Progenitor cell of endocrine pancreas (in vitro differentiated cells): ENCODE measurements around the gene CDK19. TPM values are rescaled to one million over a fixed set of nuclear protein-coding genes. Genes with fewer than 3 reads are reported as not detected.

ENCODE experiments used
- DNase-seq: peaks from one replicate; pipeline ENCODE4 v3.0.0; 2021; ENCODE audit warnings: low spot score; ENCODE audit not compliant: unreplicated experiment
- H3K27ac Mint-ChIP-seq: 2 replicates; pipeline ENCODE4 v1.8.0; 2021; ENCODE audit warnings: mild to moderate bottlenecking, moderate library complexity, mixed read lengths
- H3K27me3 Mint-ChIP-seq: 2 replicates; pipeline ENCODE4 v1.8.0; 2021; ENCODE audit warnings: mixed read lengths
- H3K36me3 Mint-ChIP-seq: 2 replicates; pipeline ENCODE4 v1.8.0; 2022; ENCODE audit warnings: mixed read lengths; ENCODE audit not compliant: insufficient read depth
- H3K4me1 Mint-ChIP-seq: 2 replicates; pipeline ENCODE4 v1.8.0; 2021; ENCODE audit warnings: low read depth, mixed read lengths
- H3K4me3 Mint-ChIP-seq: 2 replicates; pipeline ENCODE4 v1.8.0; 2021; ENCODE audit warnings: low read depth, mild to moderate bottlenecking, moderate library complexity, mixed read lengths
- H3K9me3 Mint-ChIP-seq: 2 replicates; pipeline ENCODE4 v1.8.0; 2021; ENCODE audit warnings: low read depth, mixed read lengths
- total RNA-seq: library from RNA; stranded (reverse); gene quantifications from 2 replicates; pipeline ENCODE4 v1.2.1, GENCODE V29; 2021
- TF ChIP-seq, protein P1 (sequence below): fragments of 200-600 bp; sonication (generic); IDR thresholded peaks from one replicate; pipeline ENCODE4 v1.5.0; 2021; ENCODE audit warnings: antibody characterized with exemption, mild to moderate bottlenecking; ENCODE audit not compliant: unreplicated experiment

Gene CDK19
- total RNA-seq, 1 donor from 2014 or later = 26.2 TPM

DNA sequence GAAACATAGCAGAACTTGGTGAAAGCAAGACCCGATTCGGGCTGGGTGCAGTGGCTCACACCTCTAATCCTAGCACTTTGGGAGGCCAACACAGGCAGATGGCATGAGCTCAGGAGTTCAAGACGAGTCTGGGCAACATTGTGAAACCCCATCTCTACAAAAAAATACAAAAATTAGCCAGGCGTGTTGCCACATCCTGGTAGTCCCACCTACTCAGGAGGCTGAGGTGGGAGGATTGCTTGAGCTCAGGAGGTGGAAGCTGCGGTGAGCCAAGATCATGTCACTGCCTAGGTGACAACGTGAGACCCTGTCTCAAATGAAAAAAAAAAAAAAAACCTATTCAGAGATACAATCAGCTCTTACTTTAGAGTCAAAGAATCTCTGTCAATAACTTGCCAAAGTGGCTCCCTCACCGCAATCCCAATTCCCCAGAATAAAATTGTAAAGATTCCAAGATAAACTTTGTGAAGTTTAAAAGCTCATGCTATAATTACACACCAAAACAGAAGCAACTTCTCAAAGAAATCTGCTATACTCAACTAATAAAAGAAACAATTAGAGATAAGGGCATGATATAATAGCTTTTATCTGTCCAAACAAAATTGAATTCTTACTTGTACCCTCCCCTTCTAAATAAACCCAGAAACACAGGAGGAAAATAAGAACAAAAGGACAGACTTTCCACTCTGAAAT, 33.6 kb downstream of the CDK19 start:
- no peak overlapping the region for H3K4me3 Mint-ChIP-seq

DNA sequence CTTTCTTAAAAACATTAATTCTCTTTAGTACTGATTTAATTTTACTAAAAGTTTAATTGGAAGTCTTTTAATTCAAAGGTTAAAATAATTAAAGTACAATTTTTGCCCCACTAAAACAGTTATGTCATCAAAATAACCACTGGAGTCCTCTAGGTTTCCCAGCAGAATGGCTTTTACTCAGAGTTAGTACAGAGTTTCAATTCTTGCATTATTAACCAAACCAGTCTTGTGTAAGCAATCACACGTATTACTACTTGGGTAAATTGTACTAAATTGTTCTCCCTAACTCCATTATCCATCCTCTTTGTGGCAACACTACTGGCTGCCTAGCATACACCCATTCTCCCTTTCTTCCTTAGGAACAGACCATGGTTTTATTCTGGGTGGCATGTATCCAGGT, 36.9 kb downstream of the CDK19 start:
- Mint-ChIP-seq H3K27ac (no peak overlapping the region), H3K4me1 (peaks cover 7% of the 10 kb centered on the region), H3K4me3 (no peak overlapping the region), H3K9me3 (no peaks in the 10 kb centered on the region), H3K36me3 (no peaks in the 10 kb centered on the region), H3K27me3 (no peaks in the 10 kb centered on the region)
- DNase-seq = no peak
- TF ChIP-seq, protein P1, sequence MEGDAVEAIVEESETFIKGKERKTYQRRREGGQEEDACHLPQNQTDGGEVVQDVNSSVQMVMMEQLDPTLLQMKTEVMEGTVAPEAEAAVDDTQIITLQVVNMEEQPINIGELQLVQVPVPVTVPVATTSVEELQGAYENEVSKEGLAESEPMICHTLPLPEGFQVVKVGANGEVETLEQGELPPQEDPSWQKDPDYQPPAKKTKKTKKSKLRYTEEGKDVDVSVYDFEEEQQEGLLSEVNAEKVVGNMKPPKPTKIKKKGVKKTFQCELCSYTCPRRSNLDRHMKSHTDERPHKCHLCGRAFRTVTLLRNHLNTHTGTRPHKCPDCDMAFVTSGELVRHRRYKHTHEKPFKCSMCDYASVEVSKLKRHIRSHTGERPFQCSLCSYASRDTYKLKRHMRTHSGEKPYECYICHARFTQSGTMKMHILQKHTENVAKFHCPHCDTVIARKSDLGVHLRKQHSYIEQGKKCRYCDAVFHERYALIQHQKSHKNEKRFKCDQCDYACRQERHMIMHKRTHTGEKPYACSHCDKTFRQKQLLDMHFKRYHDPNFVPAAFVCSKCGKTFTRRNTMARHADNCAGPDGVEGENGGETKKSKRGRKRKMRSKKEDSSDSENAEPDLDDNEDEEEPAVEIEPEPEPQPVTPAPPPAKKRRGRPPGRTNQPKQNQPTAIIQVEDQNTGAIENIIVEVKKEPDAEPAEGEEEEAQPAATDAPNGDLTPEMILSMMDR = no peak

More for the DNA sequence above, 33.6 kb downstream of the CDK19 start:
- no peaks in the 10 kb centered on the region for H3K27me3 Mint-ChIP-seq
- H3K27ac Mint-ChIP-seq = no peak overlapping the region
- H3K36me3 Mint-ChIP-seq = peaks cover 4% of the 10 kb centered on the region
- H3K9me3 Mint-ChIP-seq = no peaks in the 10 kb centered on the region
- peaks cover 7% of the 10 kb centered on the region for H3K4me1 Mint-ChIP-seq
- no peak for DNase-seq
- TF ChIP-seq, protein P1 = no peak

DNA sequence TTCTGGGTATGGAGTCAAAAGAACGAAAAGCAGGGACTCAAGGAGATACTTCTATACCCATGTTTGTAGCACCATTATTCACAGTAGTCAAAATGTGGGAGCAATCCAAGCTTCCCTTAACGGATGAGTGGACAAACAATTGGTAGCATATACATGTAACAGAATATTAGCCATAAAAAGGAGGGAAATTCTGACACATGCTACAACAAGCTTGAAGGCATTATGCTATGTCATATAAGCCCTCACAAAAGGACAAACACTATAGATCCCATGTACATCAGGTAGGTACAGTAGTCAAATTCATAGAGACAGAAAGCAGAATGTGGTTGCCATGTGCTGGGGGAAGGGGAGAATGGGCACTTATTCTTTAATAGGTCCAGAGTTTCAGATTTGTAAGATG, 37.6 kb downstream of the CDK19 start:
- TF ChIP-seq, protein P1 = no peak
- H3K4me1 Mint-ChIP-seq = peaks cover 7% of the 10 kb centered on the region
- no peak overlapping the region for H3K4me3 Mint-ChIP-seq
- H3K27me3 Mint-ChIP-seq = no peaks in the 10 kb centered on the region
- no peaks in the 10 kb centered on the region for H3K36me3 Mint-ChIP-seq
- H3K27ac Mint-ChIP-seq = no peak overlapping the region
- no peak for DNase-seq
- no peaks in the 10 kb centered on the region for H3K9me3 Mint-ChIP-seq

DNA sequence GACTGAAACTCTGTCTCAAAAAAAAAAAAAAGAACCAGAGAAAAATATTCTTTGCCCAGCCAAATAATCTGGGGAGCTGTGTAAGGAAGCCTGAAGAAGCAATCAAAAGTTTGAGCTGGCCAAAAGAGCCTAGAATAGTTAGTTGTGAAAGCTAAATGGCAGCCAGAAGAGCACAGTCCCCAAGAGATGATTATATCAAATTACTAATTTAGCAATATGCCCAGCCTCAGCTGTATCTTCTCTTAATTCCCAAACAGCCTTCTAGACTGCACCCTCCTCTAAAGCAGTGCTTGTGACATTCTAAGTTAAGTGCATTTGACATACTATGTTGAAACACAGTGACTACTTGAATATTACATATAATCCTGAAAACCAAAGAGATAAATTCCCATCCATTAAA, 38.9 kb downstream of the CDK19 start:
- Mint-ChIP-seq H3K9me3 (no peaks in the 10 kb centered on the region), H3K27me3 (no peaks in the 10 kb centered on the region), H3K4me1 (peaks cover 3% of the 10 kb centered on the region), H3K36me3 (peaks cover 7% of the 10 kb centered on the region), H3K4me3 (no peak overlapping the region), H3K27ac (no peak overlapping the region)
- TF ChIP-seq, protein P1 = no peak
- no peak for DNase-seq

DNA sequence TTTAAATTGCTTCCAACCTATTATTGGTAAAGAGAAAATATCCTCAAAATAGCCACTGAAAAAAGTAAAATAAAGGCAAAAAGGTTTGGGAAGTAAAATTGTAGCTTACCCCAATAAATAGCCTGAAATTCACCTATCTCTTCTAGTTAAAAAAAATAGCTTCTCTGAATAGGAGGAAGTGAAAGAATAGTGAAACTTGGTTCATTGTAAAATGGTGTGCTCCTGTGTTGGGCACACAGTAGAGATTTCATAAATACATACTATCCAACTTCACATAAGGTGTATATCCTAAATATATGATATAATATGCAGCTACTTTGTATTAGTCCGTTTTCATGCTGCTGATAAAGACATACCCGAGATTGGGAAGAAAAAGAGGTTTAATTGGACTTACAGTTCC, 45.3 kb downstream of the CDK19 start:
- no peak overlapping the region for H3K27ac Mint-ChIP-seq
- DNase-seq = no peak
- peaks cover 26% of the 10 kb centered on the region for H3K36me3 Mint-ChIP-seq
- no peak overlapping the region for H3K4me3 Mint-ChIP-seq
- H3K9me3 Mint-ChIP-seq = peaks cover 9% of the 10 kb centered on the region
- no peaks in the 10 kb centered on the region for H3K4me1 Mint-ChIP-seq
- H3K27me3 Mint-ChIP-seq = no peaks in the 10 kb centered on the region
- TF ChIP-seq, protein P1 = no peak
